B cell (primary cell): ENCODE results near the gene CTTNBP2NL. TPM values are rescaled to one million over a fixed set of nuclear protein-coding genes. Genes with fewer than 3 reads are reported as not detected.

Source experiments
- ATAC-seq: fragments of 200-7000 bp; cut with Tn5 transposase; one replicate; pipeline ENCODE4 v1.10.0; 2021; ENCODE audit warnings: low read depth, mild to moderate bottlenecking, moderate number of reproducible peaks, moderate library complexity
- CTCF ChIA-PET: fragments of 350-600 bp; sonication (Branson Sonifier 250); formaldehyde crosslinking; loops from one replicate; lab custom pipeline; 2021; ENCODE audit warnings: antibody characterized with exemption, inconsistent platforms; lab: Charles Lee
- POLR2A ChIA-PET: fragments of 350-600 bp; sonication (Branson Sonifier 250); formaldehyde crosslinking; loops from one replicate; lab custom pipeline; 2021; ENCODE audit warnings: antibody characterized with exemption; lab: Charles Lee
- DNase-seq: peaks from one replicate; pipeline ENCODE4 v3.0.0; 2013
- H2AFZ ChIP-seq: 2 replicates; pipeline ENCODE4 v1.6.1; 2012; ENCODE audit warnings: mild to moderate bottlenecking, low read depth, low read length; ENCODE audit not compliant: insufficient read depth, poor library complexity, severe bottlenecking
- H3K27ac ChIP-seq, 2 donors: 1 replicate in 1 of 2; 2 replicates in 1 of 2; pipeline ENCODE4 v1.5.1; 2012 to 2013; ENCODE audit warnings: low read length in 2 of 2, mild to moderate bottlenecking in 2 of 2, moderate library complexity in 1 of 2
- H3K27me3 ChIP-seq, 4 experiments: fragments of 200-600 bp in 1 of 4; sonication (generic) in 1 of 4; replicated peaks in 1 of 4; 1 replicate in 2 of 4; 2 replicates in 2 of 4; pipeline versions ENCODE4 v1.6.1 to v1.7.0; 2013 to 2016; ENCODE audit warnings: low read length in 3 of 4, mild to moderate bottlenecking in 2 of 4, mixed read lengths in 1 of 4, moderate library complexity in 1 of 4; ENCODE audit not compliant: insufficient read depth in 4 of 4, control insufficient read depth in 3 of 4; ENCODE audit errors: control extremely low read depth in 1 of 4
- H3K36me3 ChIP-seq, 2 experiments: replicated peaks in 1 of 2; 1 replicate in 1 of 2; 2 replicates in 1 of 2; pipeline versions ENCODE4 v1.6.1 to v1.7.1; 2013; ENCODE audit warnings: low read length in 1 of 2; ENCODE audit not compliant: insufficient read depth in 2 of 2, control insufficient read depth in 1 of 2; ENCODE audit errors: control extremely low read depth in 1 of 2, extremely low read depth in 1 of 2
- H3K4me1 ChIP-seq, 2 donors: fragments of 200-600 bp in 1 of 2; sonication (generic) in 1 of 2; 1 replicate in 1 of 2; 2 replicates in 1 of 2; pipeline versions ENCODE4 v1.5.1 to v1.6.1; 2013 to 2017; ENCODE audit warnings: low read length in 2 of 2; ENCODE audit not compliant: control insufficient read depth in 2 of 2, insufficient read depth in 2 of 2
- H3K4me2 ChIP-seq: replicated peaks from 2 replicates; pipeline ENCODE3; 2012; ENCODE audit warnings: mild to moderate bottlenecking, low read depth, low read length; ENCODE audit not compliant: poor library complexity, severe bottlenecking
- H3K4me3 ChIP-seq, 5 experiments: fragments of 200-600 bp in 1 of 5; sonication (generic) in 1 of 5; 1 replicate in 3 of 5; 2 replicates in 2 of 5; pipeline versions ENCODE4 v1.5.1 to v1.7.0; 2011 to 2016; ENCODE audit warnings: low read length in 4 of 5, mild to moderate bottlenecking in 4 of 5, low read depth in 2 of 5, control low read depth in 1 of 5, moderate library complexity in 1 of 5; ENCODE audit not compliant: insufficient read depth in 1 of 5; ENCODE audit errors: control extremely low read depth in 1 of 5, extremely low read depth in 1 of 5
- H3K79me2 ChIP-seq: fragments of 200-600 bp; sonication (generic); one replicate; pipeline ENCODE4 v1.6.0; 2016; ENCODE audit warnings: low read length; ENCODE audit not compliant: control insufficient read depth, insufficient read depth
- H3K9ac ChIP-seq: fragments of 200-600 bp; sonication (generic); 2 replicates; pipeline ENCODE4 v1.6.1; 2017; ENCODE audit warnings: mild to moderate bottlenecking, low read length, moderate library complexity
- H3K9me3 ChIP-seq, 3 donors: one replicate each; pipeline versions ENCODE4 v1.6.1 to v1.7.1; 2013; ENCODE audit warnings: low read length in 2 of 3; ENCODE audit not compliant: control insufficient read depth in 2 of 3, insufficient read depth in 1 of 3; ENCODE audit errors: control extremely low read depth in 1 of 3
- H4K20me1 ChIP-seq: 2 replicates; pipeline ENCODE4 v1.6.0; 2012; ENCODE audit warnings: mild to moderate bottlenecking, low read length; ENCODE audit not compliant: insufficient read depth, control insufficient read depth, poor library complexity, severe bottlenecking
- H3K27ac Mint-ChIP-seq: one replicate; pipeline ENCODE4 v1.8.0; 2021; ENCODE audit warnings: mixed read lengths
- H3K27me3 Mint-ChIP-seq: one replicate; pipeline ENCODE4 v1.8.0; 2021; ENCODE audit warnings: mixed read lengths
- H3K4me1 Mint-ChIP-seq: one replicate; pipeline ENCODE4 v1.8.0; 2021; ENCODE audit warnings: mixed read lengths
- H3K4me3 Mint-ChIP-seq: one replicate; pipeline ENCODE4 v1.8.0; 2021; ENCODE audit warnings: mixed read lengths
- H3K9me3 Mint-ChIP-seq: one replicate; pipeline ENCODE4 v1.8.0; 2022; ENCODE audit warnings: mixed read lengths; ENCODE audit not compliant: insufficient read depth
- CTCF ChIP-seq: fragments of 200-600 bp; IDR thresholded peaks from one replicate; pipeline ENCODE4 v1.8.0; 2022; ENCODE audit warnings: antibody characterized with exemption, mild to moderate bottlenecking
- EZH2 ChIP-seq: IDR thresholded peaks from 2 replicates; pipeline ENCODE4 v1.6.1; 2012; ENCODE audit warnings: borderline replicate concordance, low read depth, mild to moderate bottlenecking, moderate library complexity, low read length; ENCODE audit not compliant: insufficient read depth, poor library complexity, severe bottlenecking
- WGBS: methylation state at CpG from one replicate; pipeline ENCODE4 v1.1.5; 2013; ENCODE audit warnings: missing lambda C conversion rate; ENCODE audit not compliant: insufficient coverage; 5-methylcytosine and 5-hydroxymethylcytosine counted together
- intact Hi-C: fragments of 100-400 bp; cut with micrococcal nuclease; formaldehyde crosslinking; loops from one replicate; pipeline ENCODE4 v1.10.0; 2022
- polyA plus RNA-seq: library from polyadenylated mRNA; depleted of rRNA; stranded (reverse); fragments of >200 nt; gene quantifications from 2 replicates; pipeline ENCODE4 v1.2.3, GENCODE V29; 2012
- total RNA-seq, 2 donors: library from RNA; stranded (reverse); fragments of 120-200 nt in 1 of 2; gene quantifications; 1 replicate in 1 of 2; 2 replicates in 1 of 2; pipeline versions ENCODE4 v1.2.3 to v1.2.4, GENCODE V29; 2013 to 2022

Gene CTTNBP2NL
- total and polyA plus RNA-seq, 2 donors (not counting 1 experiment from before 2014, with no cell fraction given): 0.46 to 28.9 TPM

- ATAC-seq (no peak), DNase-seq (no peak)
- Mint-ChIP-seq H3K27ac (no peak overlapping the region), H3K4me1 (peaks cover 18% of the 10 kb centered on the region), H3K9me3 (no peaks in the 10 kb centered on the region), H3K27me3 (peaks cover 39% of the 10 kb centered on the region), H3K4me3 (no peak overlapping the region)
- ChIA-PET CTCF (no interaction called here), POLR2A (no interaction called here)
- Histone ChIP-seq H4K20me1 (no peaks in the 10 kb centered on the region), H3K4me1 (peaks cover 10 to 17% of the 10 kb centered on the region in 2 donors), H3K9ac (no peak overlapping the region), H3K27me3 (peaks cover 0 to 11% (median 4%) of the 10 kb centered on the region in 4 experiments), H3K79me2 (no peaks in the 10 kb centered on the region), H3K9me3 (no peaks in the 10 kb centered on the region), H3K36me3 (no peaks in the 10 kb centered on the region), H3K27ac (no peak overlapping the region), H3K4me3 (no peak overlapping the region), H2AFZ (no peak overlapping the region), H3K4me2 (no peak overlapping the region)
- intact Hi-C loops: no loop called here
- TF ChIP-seq CTCF: no peak
- no peak for TF ChIP-seq EZH2
- WGBS: 92% methylated on average over 3 of the region's 4 CpGs
These were observed 62.7 kb downstream of the CTTNBP2NL start for GRCh38 chr1:112458756-112459155.

- Histone ChIP-seq H3K27me3 (peaks cover 0 to 17% (median 4%) of the 10 kb centered on the region in 4 experiments), H3K4me2 (no peak overlapping the region), H3K36me3 (no peaks in the 10 kb centered on the region), H4K20me1 (no peaks in the 10 kb centered on the region), H3K27ac (no peak overlapping the region), H2AFZ (no peak overlapping the region), H3K9ac (no peak overlapping the region), H3K9me3 (no peaks in the 10 kb centered on the region), H3K79me2 (no peaks in the 10 kb centered on the region), H3K4me1 (peaks cover 14 to 22% of the 10 kb centered on the region in 2 donors), H3K4me3 (no peak overlapping the region)
- Mint-ChIP-seq H3K4me3 (no peak overlapping the region), H3K4me1 (peaks cover 25% of the 10 kb centered on the region), H3K27me3 (peaks cover 36% of the 10 kb centered on the region), H3K9me3 (no peaks in the 10 kb centered on the region), H3K27ac (no peak overlapping the region)
- intact Hi-C loops: loop anchor here (10.0 kb wide), 1 partner anchor 214 kb away; the partner anchor contains the start of gene MOV10
- POLR2A ChIA-PET: no interaction called here
- no peak for DNase-seq
- no CpG with 5 or more reads among the region's 2 CpGs for WGBS
- ATAC-seq: no peak
- CTCF ChIA-PET: no interaction called here
- TF ChIP-seq CTCF: no peak
- no peak for TF ChIP-seq EZH2
These were observed 64.6 kb downstream of the CTTNBP2NL start for GRCh38 chr1:112460615-112461014.
